Upper lobe of left lung (tissue), 6 donors: ENCODE results near the gene MS4A18. TPM values are rescaled to one million over a fixed set of nuclear protein-coding genes. Genes with fewer than 3 reads are reported as not detected.

Experiments
- ATAC-seq, 2 donors: fragments of 200-7000 bp; cut with Tn5 transposase; one replicate each; pipeline ENCODE4 v1.9.1; 2022; ENCODE audit warnings: mild to moderate bottlenecking in 2 of 2, moderate library complexity in 2 of 2; ENCODE audit not compliant: low FRiP score in 2 of 2
- DNase-seq, 2 donors: peaks; one replicate each; pipeline ENCODE4 v3.0.0-alpha.2; 2019 to 2020
- H3K27ac ChIP-seq, 4 donors: fragments of 200-600 bp; sonication (generic); one replicate each; pipeline ENCODE4 v1.5.1; 2016 to 2019
- H3K27me3 ChIP-seq, 4 donors: fragments of 200-600 bp; sonication (generic); one replicate each; pipeline ENCODE4 v1.5.1; 2017 to 2019
- H3K36me3 ChIP-seq, 4 donors: fragments of 200-600 bp; sonication (generic); one replicate each; pipeline ENCODE4 v1.5.1; 2016 to 2019
- H3K4me1 ChIP-seq, 4 donors: fragments of 200-600 bp; sonication (generic); one replicate each; pipeline ENCODE4 v1.5.1; 2018 to 2019
- H3K4me3 ChIP-seq, 4 donors: fragments of 200-600 bp; sonication (generic); one replicate each; pipeline ENCODE4 v1.5.1; 2017 to 2019; ENCODE audit warnings: mild to moderate bottlenecking in 2 of 4, moderate library complexity in 1 of 4
- H3K9me3 ChIP-seq, 4 donors: fragments of 200-600 bp; sonication (generic); one replicate each; pipeline ENCODE4 v1.5.1; 2018 to 2019
- CTCF ChIP-seq, 6 experiments: fragments of 450-650 bp in 4 of 6; fragments of 200-600 bp in 2 of 6; sonication (generic) in 2 of 6; IDR thresholded peaks; one replicate each; pipeline ENCODE4 v1.5.1; 2016 to 2019; ENCODE audit warnings: antibody characterized with exemption in 6 of 6
- EP300 ChIP-seq, 4 donors: sonication (generic); formaldehyde crosslinking; IDR thresholded peaks; one replicate each; pipeline ENCODE4 v1.5.1; 2017; ENCODE audit warnings: antibody characterized with exemption in 4 of 4, control low read depth in 2 of 4
- POLR2A ChIP-seq, 4 donors: fragments of 450-650 bp; IDR thresholded peaks; one replicate each; pipeline ENCODE4 v1.5.1; 2016 to 2017; ENCODE audit warnings: antibody characterized with exemption in 4 of 4, mild to moderate bottlenecking in 2 of 4
- POLR2AphosphoS5 ChIP-seq, 2 donors: sonication (generic); formaldehyde crosslinking; IDR thresholded peaks; one replicate each; pipeline ENCODE4 v1.5.1; 2017; ENCODE audit warnings: antibody characterized with exemption in 2 of 2
- WGBS, 2 donors: methylation state at CpG; one replicate each; pipeline ENCODE4 v1.1.5; 2017 to 2018; 5-methylcytosine and 5-hydroxymethylcytosine counted together
- total RNA-seq, 6 donors: library from RNA; depleted of rRNA in 4 of 6; stranded (reverse); fragments of >200 nt in 4 of 6; gene quantifications; one replicate each; pipeline versions ENCODE4 v1.1.0 to v1.2.1, GENCODE V29; 2016 to 2021
- donor health status: DM: no; HTN: no; CAD: no; lungs with moderate emphysema.
- donor health status: DM: no; HTN: yes; CAD: no; lungs with severe emphysema.

MS4A18 gene
- total RNA-seq, 6 donors from 2014 or later: not detected

GRCh38 chr11:60791153-60791933 is 66.8 kb downstream of the MS4A18 start:
- no peak overlapping the region for H3K4me3 ChIP-seq
- peaks cover 0 to 5% (median 2%) of the 10 kb centered on the region in 4 donors for H3K4me1 ChIP-seq
- H3K27ac ChIP-seq: no peak overlapping the region
- no peaks in the 10 kb centered on the region for H3K9me3 ChIP-seq
- 94 to 98% methylated on average over 3 to 4 of the region's 4 CpGs for WGBS, 2 donors
- TF ChIP-seq POLR2A (IDR thresholded peaks at IDR 0.05): no peak
- no peak for TF ChIP-seq EP300 (IDR thresholded peaks at IDR 0.05)
- no peak for TF ChIP-seq POLR2AphosphoS5 (IDR thresholded peaks at IDR 0.05)
- TF ChIP-seq CTCF (IDR thresholded peaks at IDR 0.05): no peak
- no peaks in the 10 kb centered on the region for H3K27me3 ChIP-seq
- ATAC-seq (no peak), DNase-seq (no peak)
- H3K36me3 ChIP-seq: no peaks in the 10 kb centered on the region

- no peak for TF ChIP-seq CTCF (IDR thresholded peaks at IDR 0.05)
- Histone ChIP-seq H3K4me1 (no peaks in the 10 kb centered on the region), H3K36me3 (no peaks in the 10 kb centered on the region), H3K9me3 (no peaks in the 10 kb centered on the region), H3K27me3 (no peaks in the 10 kb centered on the region), H3K4me3 (no peak overlapping the region), H3K27ac (no peak overlapping the region)
- ATAC-seq (no peak), DNase-seq (no peak)
- WGBS, 2 donors: 84 to 86% methylated on average over 3 of the region's 3 CpGs
These were observed 68.0 kb downstream of the MS4A18 start for GRCh38 chr11:60792521-60792920.

Other genes starting within 250 kb of the MS4A18 start
- gene MS4A12, start 231.9 kb upstream of the MS4A18 start, total RNA-seq: not detected
- gene MS4A13, start 209.3 kb upstream of the MS4A18 start, total RNA-seq: not detected
- gene MS4A8, start 25.1 kb upstream of the MS4A18 start, total RNA-seq: 10 to 100 TPM in 4 of 6 donors, 1 to 10 TPM in 1, not detected in 1; 3.7 to 82.9 (median 15.5) TPM
- gene MS4A15, start 32.1 kb downstream of the MS4A18 start, total RNA-seq: 100 to 1,000 TPM in 5 of 6 donors, 10 to 100 TPM in 1; 65.5 to 227 (median 120) TPM
- not detected for gene MS4A10, start 60.6 kb downstream of the MS4A18 start, total RNA-seq
- 10 to 100 TPM in 5 of 6 donors, 1 to 10 TPM in 1; 9.0 to 25.1 (median 17.9) TPM for gene CCDC86, start 117.4 kb downstream of the MS4A18 start, total RNA-seq
- 1 to 10 TPM in 3 of 6 donors, under 1 TPM in 1, not detected in 2; 0.49 to 1.5 (median 1.1) TPM for gene PTGDR2, start 131.2 kb downstream of the MS4A18 start, total RNA-seq
- not detected for gene ZP1, start 142.8 kb downstream of the MS4A18 start, total RNA-seq
- 10 to 100 TPM; 10.5 to 72.8 (median 55.1) TPM for gene PRPF19, start 181.9 kb downstream of the MS4A18 start, total RNA-seq
- 100 to 1,000 TPM in 5 of 6 donors, 10 to 100 TPM in 1; 27.2 to 153 (median 129) TPM for gene TMEM109, start 189.4 kb downstream of the MS4A18 start, total RNA-seq
- gene TMEM132A, start 199.7 kb downstream of the MS4A18 start, total RNA-seq: 10 to 100 TPM in 2 of 6 donors, 1 to 10 TPM in 4; 3.6 to 18.2 (median 9.4) TPM
- 100 to 1,000 TPM in 4 of 6 donors, 10 to 100 TPM in 2; 29.5 to 186 (median 115) TPM for gene SLC15A3, start 227.5 kb downstream of the MS4A18 start, total RNA-seq
- 10 to 100 TPM in 2 of 6 donors, 1 to 10 TPM in 4; 3.8 to 27.2 (median 5.3) TPM for gene CD6, start 247.0 kb downstream of the MS4A18 start, total RNA-seq